Heart left ventricle (tissue), 13 donors: Measurements from ENCODE around the gene CCDC170.

ENCODE experiments used
- POLR2A ChIP-seq, 2 donors: fragments of 450-650 bp; IDR thresholded peaks; one replicate each; pipeline ENCODE4 v1.6.1; 2017; ENCODE audit warnings: antibody characterized with exemption in 2 of 2, mild to moderate bottlenecking in 2 of 2, moderate library complexity in 2 of 2
- TF ChIP-seq, protein P1 (sequence below), 12 donors: fragments of 200-600 bp; sonication (generic) in 4 of 12; IDR thresholded peaks; one replicate each; pipeline versions ENCODE4 v1.5.0 to v1.8.0; 2018 to 2022; ENCODE audit warnings: antibody characterized with exemption in 12 of 12, mild to moderate bottlenecking in 5 of 12
- donor health status: ischemic (EF 13 %, LVEDD 7.1; RV severe dilation, severe dysfunction).
- donor health status: DM: no; HTN: yes; CAD: no.
- donor health status: DM: no; HTN: no; CAD: no.
- donor health status: ischemic (EF 25% LVEDD 6.9; RV normal size, moderate dysfunction).
- donor health status: ischemic (EF 25% LVEDD 5.7; RV mildly dilated, moderate dysfunction).
- donor health status: ischemic (EF 35%, LVEDD 5.7; RV mildly dilated, moderate dysfunction).
- donor health status: nonischemic (EF 11% LVEDD 7.7; RV severe dilation, severe dysfunction).
- donor health status: DM: yes; HTN: yes; CAD: no.
- donor health status: PGD.
- donor health status: ischemic (EF 29% LVEDD 5.4; RV normal size, mild dysfunction).
- donor health status: nonischemic (EF 23%, LVEDD 6.1; RV moderate dilation, normal function).

DNA sequence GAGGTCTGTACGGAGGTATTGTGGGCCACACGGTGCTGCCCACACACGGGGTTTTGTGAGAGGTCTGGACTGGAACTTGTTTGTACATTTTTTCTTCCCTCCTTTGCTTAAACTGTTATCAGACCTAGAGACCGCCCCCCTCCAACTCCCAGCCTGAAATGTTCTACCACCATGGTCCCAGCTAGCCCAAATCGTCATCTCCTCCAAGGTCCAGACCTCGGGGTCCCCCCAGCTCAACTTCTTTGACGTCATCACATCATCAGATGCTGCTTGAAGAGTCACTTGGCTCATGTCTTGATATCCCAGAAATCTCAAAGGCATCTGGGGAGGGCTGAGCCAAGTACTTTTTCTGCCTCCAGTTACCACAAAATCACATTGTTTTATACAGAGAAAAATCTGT is 2.8 kb upstream of the CCDC170 start:
- TF ChIP-seq, protein P1, sequence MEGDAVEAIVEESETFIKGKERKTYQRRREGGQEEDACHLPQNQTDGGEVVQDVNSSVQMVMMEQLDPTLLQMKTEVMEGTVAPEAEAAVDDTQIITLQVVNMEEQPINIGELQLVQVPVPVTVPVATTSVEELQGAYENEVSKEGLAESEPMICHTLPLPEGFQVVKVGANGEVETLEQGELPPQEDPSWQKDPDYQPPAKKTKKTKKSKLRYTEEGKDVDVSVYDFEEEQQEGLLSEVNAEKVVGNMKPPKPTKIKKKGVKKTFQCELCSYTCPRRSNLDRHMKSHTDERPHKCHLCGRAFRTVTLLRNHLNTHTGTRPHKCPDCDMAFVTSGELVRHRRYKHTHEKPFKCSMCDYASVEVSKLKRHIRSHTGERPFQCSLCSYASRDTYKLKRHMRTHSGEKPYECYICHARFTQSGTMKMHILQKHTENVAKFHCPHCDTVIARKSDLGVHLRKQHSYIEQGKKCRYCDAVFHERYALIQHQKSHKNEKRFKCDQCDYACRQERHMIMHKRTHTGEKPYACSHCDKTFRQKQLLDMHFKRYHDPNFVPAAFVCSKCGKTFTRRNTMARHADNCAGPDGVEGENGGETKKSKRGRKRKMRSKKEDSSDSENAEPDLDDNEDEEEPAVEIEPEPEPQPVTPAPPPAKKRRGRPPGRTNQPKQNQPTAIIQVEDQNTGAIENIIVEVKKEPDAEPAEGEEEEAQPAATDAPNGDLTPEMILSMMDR (IDR thresholded peaks at IDR 0.05), result no peak
- no peak for TF ChIP-seq POLR2A (IDR thresholded peaks at IDR 0.05)
